Heart left ventricle (tissue), 13 donors: ENCODE results near the gene HEPN1.

Source experiments
- CTCF ChIP-seq, 12 donors: fragments of 200-600 bp; sonication (generic) in 4 of 12; IDR thresholded peaks; one replicate each; pipeline versions ENCODE4 v1.5.0 to v1.8.0; 2018 to 2022; ENCODE audit warnings: antibody characterized with exemption in 12 of 12, mild to moderate bottlenecking in 5 of 12
- POLR2A ChIP-seq, 2 donors: fragments of 450-650 bp; IDR thresholded peaks; one replicate each; pipeline ENCODE4 v1.6.1; 2017; ENCODE audit warnings: antibody characterized with exemption in 2 of 2, mild to moderate bottlenecking in 2 of 2, moderate library complexity in 2 of 2
- donor health status: ischemic (EF 13 %, LVEDD 7.1; RV severe dilation, severe dysfunction).
- donor health status: DM: no; HTN: yes; CAD: no.
- donor health status: DM: no; HTN: no; CAD: no.
- donor health status: ischemic (EF 25% LVEDD 6.9; RV normal size, moderate dysfunction).
- donor health status: ischemic (EF 25% LVEDD 5.7; RV mildly dilated, moderate dysfunction).
- donor health status: ischemic (EF 35%, LVEDD 5.7; RV mildly dilated, moderate dysfunction).
- donor health status: nonischemic (EF 11% LVEDD 7.7; RV severe dilation, severe dysfunction).
- donor health status: DM: yes; HTN: yes; CAD: no.
- donor health status: PGD.
- donor health status: ischemic (EF 29% LVEDD 5.4; RV normal size, mild dysfunction).
- donor health status: nonischemic (EF 23%, LVEDD 6.1; RV moderate dilation, normal function).

- no peak for TF ChIP-seq POLR2A (IDR thresholded peaks at IDR 0.05)
- no peak for TF ChIP-seq CTCF (IDR thresholded peaks at IDR 0.05)
Observed at GRCh38 chr11:124918950-124919349, at the start of gene HEPN1.
